HepG2 (cell line): ENCODE measurements around the gene PPAN. TPM values are rescaled to one million over a fixed set of nuclear protein-coding genes. Genes with fewer than 3 reads are reported as not detected.
A peak's percentile ranks its signal among the peaks of the same experiment; 100 is the strongest.

Experiments used
- CBX2 ChIP-seq, 2 experiments: fragments of 200-600 bp in 1 of 2; sonication (generic); formaldehyde crosslinking in 1 of 2; IDR thresholded peaks; 2 replicates each; pipeline versions ENCODE4 v1.7.0 to v1.8.1; 2018 to 2022; ENCODE audit warnings: low read depth in 2 of 2, low read length in 1 of 2, mild to moderate bottlenecking in 1 of 2, missing genetic modification reagents in 1 of 2
- CCAR2 ChIP-seq: fragments of 200-400 bp; formaldehyde crosslinking; optimal IDR thresholded peaks from 2 replicates; pipeline ENCODE3; 2018; ENCODE audit warnings: low read depth, mild to moderate bottlenecking, low read length, moderate library complexity
- ISL2 ChIP-seq: sonication (generic); formaldehyde crosslinking; IDR thresholded peaks from 2 replicates; pipeline ENCODE4 v1.5.0; 2020; ENCODE audit warnings: missing genetic modification reagents
- MIER2 ChIP-seq: IDR thresholded peaks from 2 replicates; pipeline ENCODE4 v1.6.1; 2016; ENCODE audit warnings: missing biosample characterization, missing genetic modification reagents
- NBN ChIP-seq: fragments of 450-650 bp; conservative IDR thresholded peaks from 2 replicates; pipeline ENCODE4 v1.6.1; 2017
- PHF20 ChIP-seq: sonication (generic); formaldehyde crosslinking; IDR thresholded peaks from 2 replicates; pipeline ENCODE4 v1.5.0; 2020; ENCODE audit warnings: mild to moderate bottlenecking, missing genetic modification reagents
- PTBP1 ChIP-seq: fragments of 200-400 bp; formaldehyde crosslinking; IDR thresholded peaks from 2 replicates; pipeline ENCODE4 v1.6.1; 2018; ENCODE audit warnings: low read length, low read depth; ENCODE audit not compliant: poor library complexity, severe bottlenecking
- SOX13 ChIP-seq, 3 experiments: fragments of 450-650 bp in 1 of 3; sonication (generic) in 1 of 3; formaldehyde crosslinking in 1 of 3; IDR thresholded peaks in 2 of 3; conservative IDR thresholded peaks in 1 of 3; 2 replicates each; pipeline versions ENCODE4 v1.5.0 to v1.6.1; 2016 to 2020; ENCODE audit warnings: antibody characterized with exemption in 1 of 3, mild to moderate bottlenecking in 1 of 3, missing compliant biosample characterization in 1 of 3, missing genetic modification reagents in 1 of 3, moderate library complexity in 1 of 3
- SP4 ChIP-seq: sonication (generic); formaldehyde crosslinking; IDR thresholded peaks from 2 replicates; pipeline ENCODE4 v1.8.1; 2023; ENCODE audit warnings: mild to moderate bottlenecking, missing genetic modification reagents
- TAF15 ChIP-seq: fragments of 200-400 bp; formaldehyde crosslinking; IDR thresholded peaks from one replicate; pipeline ENCODE4 v1.6.1; 2018; ENCODE audit warnings: mild to moderate bottlenecking, low read depth, low read length; ENCODE audit not compliant: poor library complexity, severe bottlenecking
- XBP1 ChIP-seq: sonication (generic); formaldehyde crosslinking; IDR thresholded peaks from 2 replicates; pipeline ENCODE4 v1.5.0; 2020; ENCODE audit warnings: missing genetic modification reagents
- ZBTB7B ChIP-seq: sonication (generic); formaldehyde crosslinking; IDR thresholded peaks from 2 replicates; pipeline ENCODE4 v1.4.0; 2020; ENCODE audit warnings: missing genetic modification reagents
- ZNF12 ChIP-seq: sonication (generic); formaldehyde crosslinking; IDR thresholded peaks from 2 replicates; pipeline ENCODE4 v1.5.0; 2020; ENCODE audit warnings: missing genetic modification reagents
- ZNF251 ChIP-seq: sonication (generic); formaldehyde crosslinking; IDR thresholded peaks from 2 replicates; pipeline ENCODE4 v1.9.0; 2021; ENCODE audit warnings: mild to moderate bottlenecking, missing genetic modification reagents
- ZNF446 ChIP-seq: sonication (generic); formaldehyde crosslinking; IDR thresholded peaks from 2 replicates; pipeline ENCODE4 v1.5.0; 2020; ENCODE audit warnings: mild to moderate bottlenecking, missing genetic modification reagents
- polyA plus RNA-seq, 8 experiments: library from polyadenylated mRNA; depleted of rRNA in 3 of 8; stranded (reverse) in 7 of 8; unstranded in 1 of 8; fragments of >200 nt; fragmentation: Illumina TruSeq in 4 of 8; extraction: Trizol in 4 of 8; gene quantifications; 2 replicates each; pipeline versions ENCODE4 v1.2.1 to v1.2.3, GENCODE V29; 2011 to 2016; ENCODE audit warnings: low read depth in 4 of 8, missing spikeins in 1 of 8, mixed read lengths in 1 of 8; ENCODE audit not compliant: insufficient read depth in 1 of 8
- total RNA-seq, 5 experiments: library from RNA; depleted of rRNA; stranded (reverse); fragments of >200 nt; fragmentation: Illumina TruSeq; extraction: Trizol; gene quantifications; 2 replicates each; pipeline ENCODE4 v1.2.3, GENCODE V29; 2016; ENCODE audit warnings: low read depth in 1 of 5
- TF ChIP-seq, protein P1 (sequence below): sonication (generic); formaldehyde crosslinking; IDR thresholded peaks from 2 replicates; pipeline ENCODE4 v1.5.1; 2020; ENCODE audit warnings: missing genetic modification reagents, mild to moderate bottlenecking, borderline replicate concordance
- TF ChIP-seq, protein P2 (sequence below): sonication (generic); formaldehyde crosslinking; IDR thresholded peaks from 2 replicates; pipeline ENCODE4 v1.4.0; 2020; ENCODE audit warnings: mild to moderate bottlenecking, missing genetic modification reagents
- TF ChIP-seq, protein P3 (sequence below): sonication (generic); formaldehyde crosslinking; IDR thresholded peaks from 2 replicates; pipeline ENCODE4 v1.8.0; 2023; ENCODE audit warnings: mild to moderate bottlenecking, missing genetic modification reagents
- TF ChIP-seq, protein P4 (sequence below): sonication (generic); formaldehyde crosslinking; IDR thresholded peaks from 2 replicates; pipeline ENCODE4 v1.4.0; 2020; ENCODE audit warnings: missing genetic modification reagents
- TF ChIP-seq, protein P5 (sequence below): IDR thresholded peaks from 2 replicates; pipeline ENCODE4 v1.6.1; 2016; ENCODE audit warnings: missing compliant biosample characterization, missing genetic modification reagents, borderline replicate concordance
- TF ChIP-seq, protein P6 (sequence below): sonication (generic); formaldehyde crosslinking; IDR thresholded peaks from 2 replicates; pipeline ENCODE4 v1.8.0; 2022; ENCODE audit warnings: mild to moderate bottlenecking, missing genetic modification reagents, moderate library complexity
- TF ChIP-seq, protein P7 (sequence below): sonication (generic); formaldehyde crosslinking; IDR thresholded peaks from 2 replicates; pipeline ENCODE4 v1.8.0; 2022; ENCODE audit warnings: missing genetic modification reagents, low read depth, mild to moderate bottlenecking, borderline replicate concordance

Gene PPAN
- total and polyA plus RNA-seq, 2 of the 13 experiments (the other 11 are each of a cell fraction or from before 2014, with no cell fraction given): 36.2 to 41.9 TPM

DNA sequence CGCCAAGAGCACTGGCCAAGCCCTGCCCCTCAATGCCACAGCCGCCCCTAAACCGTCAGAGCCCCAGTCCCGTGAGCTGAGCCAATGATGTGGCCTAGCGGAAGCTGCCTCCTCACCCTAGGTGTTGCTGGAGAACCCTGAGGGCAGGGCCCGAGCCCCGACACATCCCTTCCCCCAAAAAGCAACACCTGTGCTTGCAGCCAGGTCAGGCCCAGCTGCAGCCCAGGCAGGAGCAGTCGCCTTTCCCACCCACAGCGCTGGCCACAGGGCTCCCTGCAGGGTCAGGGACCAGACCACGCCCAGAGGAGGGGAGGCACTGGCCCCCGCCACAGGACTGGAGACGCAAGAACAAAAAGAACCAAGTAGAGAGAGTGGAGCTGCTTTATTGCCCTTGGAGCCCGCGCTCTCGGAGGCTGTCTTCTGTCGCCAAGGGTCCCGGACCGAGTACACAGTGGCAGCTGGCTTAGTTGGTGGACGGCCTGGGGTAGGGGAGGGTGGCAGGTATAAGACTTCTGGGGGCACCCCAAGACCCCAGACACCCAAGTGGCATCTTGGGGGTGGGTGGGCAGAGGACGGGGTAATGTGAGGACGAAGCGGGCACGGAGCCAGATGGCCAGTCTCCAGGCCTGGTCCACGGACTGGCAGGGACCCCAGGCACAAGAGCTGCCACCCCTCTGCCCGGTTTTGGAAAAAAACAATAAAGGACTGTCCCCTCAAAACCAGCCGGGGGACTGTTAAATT lies 8.7 kb downstream of the PPAN start (continued):
- TF ChIP-seq, protein P1, sequence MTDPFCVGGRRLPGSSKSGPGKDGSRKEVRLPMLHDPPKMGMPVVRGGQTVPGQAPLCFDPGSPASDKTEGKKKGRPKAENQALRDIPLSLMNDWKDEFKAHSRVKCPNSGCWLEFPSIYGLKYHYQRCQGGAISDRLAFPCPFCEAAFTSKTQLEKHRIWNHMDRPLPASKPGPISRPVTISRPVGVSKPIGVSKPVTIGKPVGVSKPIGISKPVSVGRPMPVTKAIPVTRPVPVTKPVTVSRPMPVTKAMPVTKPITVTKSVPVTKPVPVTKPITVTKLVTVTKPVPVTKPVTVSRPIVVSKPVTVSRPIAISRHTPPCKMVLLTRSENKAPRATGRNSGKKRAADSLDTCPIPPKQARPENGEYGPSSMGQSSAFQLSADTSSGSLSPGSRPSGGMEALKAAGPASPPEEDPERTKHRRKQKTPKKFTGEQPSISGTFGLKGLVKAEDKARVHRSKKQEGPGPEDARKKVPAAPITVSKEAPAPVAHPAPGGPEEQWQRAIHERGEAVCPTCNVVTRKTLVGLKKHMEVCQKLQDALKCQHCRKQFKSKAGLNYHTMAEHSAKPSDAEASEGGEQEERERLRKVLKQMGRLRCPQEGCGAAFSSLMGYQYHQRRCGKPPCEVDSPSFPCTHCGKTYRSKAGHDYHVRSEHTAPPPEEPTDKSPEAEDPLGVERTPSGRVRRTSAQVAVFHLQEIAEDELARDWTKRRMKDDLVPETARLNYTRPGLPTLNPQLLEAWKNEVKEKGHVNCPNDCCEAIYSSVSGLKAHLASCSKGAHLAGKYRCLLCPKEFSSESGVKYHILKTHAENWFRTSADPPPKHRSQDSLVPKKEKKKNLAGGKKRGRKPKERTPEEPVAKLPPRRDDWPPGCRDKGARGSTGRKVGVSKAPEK (CRISPR knock-in tag): no peak
- TF ChIP-seq ISL2 (no peak), XBP1 (CRISPR knock-in tag) (no peak), ZNF12 (no peak), ZNF251 (no peak), ZBTB7B (no peak), TAF15 (no peak), ZNF446 (CRISPR knock-in tag) (no peak), MIER2 (no peak), PHF20 (CRISPR knock-in tag) (no peak), CBX2 (IDR thresholded peaks at IDR 0.05; ENCODE audit: low read depth, low read length) (no peak), CBX2 (CRISPR knock-in tag; IDR thresholded peaks at IDR 0.05; ENCODE audit: low read depth) (no peak), NBN (no peak), PTBP1 (peak; percentile 43), SOX13 (IDR thresholded peaks at IDR 0.05) (no peak), SOX13 (CRISPR knock-in tag; conservative IDR thresholded peaks at IDR 0.05 in 1 of 2, IDR thresholded peaks at IDR 0.05 in 1 of 2) (no peak), SP4 (no peak), CCAR2 (no peak)
- TF ChIP-seq, protein P2, sequence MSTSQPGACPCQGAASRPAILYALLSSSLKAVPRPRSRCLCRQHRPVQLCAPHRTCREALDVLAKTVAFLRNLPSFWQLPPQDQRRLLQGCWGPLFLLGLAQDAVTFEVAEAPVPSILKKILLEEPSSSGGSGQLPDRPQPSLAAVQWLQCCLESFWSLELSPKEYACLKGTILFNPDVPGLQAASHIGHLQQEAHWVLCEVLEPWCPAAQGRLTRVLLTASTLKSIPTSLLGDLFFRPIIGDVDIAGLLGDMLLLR (CRISPR knock-in tag): no peak
- TF ChIP-seq, protein P3, sequence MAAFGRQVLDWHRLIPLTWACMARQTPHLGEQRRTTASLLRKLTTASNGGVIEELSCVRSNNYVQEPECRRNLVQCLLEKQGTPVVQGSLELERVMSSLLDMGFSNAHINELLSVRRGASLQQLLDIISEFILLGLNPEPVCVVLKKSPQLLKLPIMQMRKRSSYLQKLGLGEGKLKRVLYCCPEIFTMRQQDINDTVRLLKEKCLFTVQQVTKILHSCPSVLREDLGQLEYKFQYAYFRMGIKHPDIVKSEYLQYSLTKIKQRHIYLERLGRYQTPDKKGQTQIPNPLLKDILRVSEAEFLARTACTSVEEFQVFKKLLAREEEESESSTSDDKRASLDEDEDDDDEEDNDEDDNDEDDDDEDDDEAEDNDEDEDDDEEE (CRISPR knock-in tag): no peak
- TF ChIP-seq, protein P4, sequence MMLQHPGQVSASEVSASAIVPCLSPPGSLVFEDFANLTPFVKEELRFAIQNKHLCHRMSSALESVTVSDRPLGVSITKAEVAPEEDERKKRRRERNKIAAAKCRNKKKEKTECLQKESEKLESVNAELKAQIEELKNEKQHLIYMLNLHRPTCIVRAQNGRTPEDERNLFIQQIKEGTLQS (CRISPR knock-in tag): no peak
- TF ChIP-seq, protein P5, sequence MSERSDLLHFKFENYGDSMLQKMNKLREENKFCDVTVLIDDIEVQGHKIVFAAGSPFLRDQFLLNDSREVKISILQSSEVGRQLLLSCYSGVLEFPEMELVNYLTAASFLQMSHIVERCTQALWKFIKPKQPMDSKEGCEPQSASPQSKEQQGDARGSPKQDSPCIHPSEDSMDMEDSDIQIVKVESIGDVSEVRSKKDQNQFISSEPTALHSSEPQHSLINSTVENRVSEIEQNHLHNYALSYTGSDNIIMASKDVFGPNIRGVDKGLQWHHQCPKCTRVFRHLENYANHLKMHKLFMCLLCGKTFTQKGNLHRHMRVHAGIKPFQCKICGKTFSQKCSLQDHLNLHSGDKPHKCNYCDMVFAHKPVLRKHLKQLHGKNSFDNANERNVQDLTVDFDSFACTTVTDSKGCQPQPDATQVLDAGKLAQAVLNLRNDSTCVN (CRISPR knock-in tag): no peak
- TF ChIP-seq, protein P6, sequence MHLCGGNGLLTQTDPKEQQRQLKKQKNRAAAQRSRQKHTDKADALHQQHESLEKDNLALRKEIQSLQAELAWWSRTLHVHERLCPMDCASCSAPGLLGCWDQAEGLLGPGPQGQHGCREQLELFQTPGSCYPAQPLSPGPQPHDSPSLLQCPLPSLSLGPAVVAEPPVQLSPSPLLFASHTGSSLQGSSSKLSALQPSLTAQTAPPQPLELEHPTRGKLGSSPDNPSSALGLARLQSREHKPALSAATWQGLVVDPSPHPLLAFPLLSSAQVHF: no peak
- TF ChIP-seq, protein P7, sequence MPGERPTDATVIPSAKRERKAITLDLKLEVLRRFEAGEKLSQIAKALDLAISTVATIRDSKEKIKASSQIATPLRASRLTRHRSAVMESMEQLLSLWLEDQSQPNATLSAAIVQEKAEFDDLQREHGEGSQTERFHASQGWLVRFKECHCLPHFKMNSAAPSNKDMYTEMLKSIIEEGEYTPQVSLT (CRISPR knock-in tag): no peak
